Liver (tissue), 9 donors: ENCODE data around the gene MTMR10. TPM values are rescaled to one million over a fixed set of nuclear protein-coding genes. Genes with fewer than 3 reads are reported as not detected.

Experiments
- DNase-seq: peaks from one replicate; pipeline ENCODE4 v3.0.0-alpha.2; 2017; ENCODE audit warnings: low spot score
- H3K27ac ChIP-seq, 2 donors: one replicate each; pipeline ENCODE4 v1.7.0; 2013; ENCODE audit warnings: inconsistent platforms in 2 of 2, low read length in 2 of 2, control low read depth in 1 of 2, low read depth in 1 of 2, mild to moderate bottlenecking in 1 of 2
- H3K27me3 ChIP-seq, 4 donors: one replicate each; pipeline versions ENCODE4 v1.6.1 to v1.7.0; 2013; ENCODE audit warnings: low read length in 3 of 4, inconsistent platforms in 1 of 4, mild to moderate bottlenecking in 1 of 4, moderate library complexity in 1 of 4; ENCODE audit not compliant: control insufficient read depth in 4 of 4, insufficient read depth in 4 of 4
- H3K36me3 ChIP-seq, 4 donors: one replicate each; pipeline versions ENCODE4 v1.6.1 to v1.7.0; 2013; ENCODE audit warnings: low read length in 3 of 4, mild to moderate bottlenecking in 3 of 4, low read depth in 1 of 4, moderate library complexity in 1 of 4; ENCODE audit not compliant: control insufficient read depth in 4 of 4, insufficient read depth in 3 of 4
- H3K4me1 ChIP-seq, 4 donors: one replicate each; pipeline versions ENCODE4 v1.6.1 to v1.7.0; 2013; ENCODE audit warnings: low read length in 3 of 4, mild to moderate bottlenecking in 3 of 4, moderate library complexity in 1 of 4; ENCODE audit not compliant: control insufficient read depth in 4 of 4, insufficient read depth in 4 of 4
- H3K4me3 ChIP-seq, 3 donors: one replicate each; pipeline versions ENCODE4 v1.6.1 to v1.7.0; 2013; ENCODE audit warnings: low read length in 3 of 3, control low read depth in 1 of 3, low read depth in 1 of 3, mild to moderate bottlenecking in 1 of 3
- H3K9ac ChIP-seq, 2 donors: one replicate each; pipeline ENCODE4 v1.7.0; 2013; ENCODE audit warnings: low read length in 2 of 2, mild to moderate bottlenecking in 2 of 2, moderate library complexity in 2 of 2, control low read depth in 1 of 2, low read depth in 1 of 2
- H3K9me3 ChIP-seq, 4 donors: one replicate each; pipeline versions ENCODE4 v1.6.1 to v1.7.0; 2013; ENCODE audit warnings: low read length in 3 of 4; ENCODE audit not compliant: control insufficient read depth in 4 of 4
- ATF3 ChIP-seq: IDR thresholded peaks from 2 replicates; pipeline ENCODE4 v1.6.1; 2016; ENCODE audit warnings: antibody characterized with exemption
- CTCF ChIP-seq: fragments of 150-350 bp; IDR thresholded peaks from 2 replicates; pipeline ENCODE4 v1.5.1; 2017; ENCODE audit warnings: improper control_type of control experiment, low read depth, low read length; ENCODE audit not compliant: missing input control
- EGR1 ChIP-seq, 2 donors: IDR thresholded peaks; 2 replicates each; pipeline ENCODE4 v1.6.1; 2016 to 2018; ENCODE audit warnings: antibody characterized with exemption in 2 of 2, low read depth in 2 of 2
- FOXA1 ChIP-seq: IDR thresholded peaks from 2 replicates; pipeline ENCODE4 v1.6.1; 2016; ENCODE audit warnings: antibody characterized with exemption
- FOXA2 ChIP-seq: IDR thresholded peaks from 2 replicates; pipeline ENCODE4 v1.6.1; 2016; ENCODE audit warnings: antibody characterized with exemption
- GABPA ChIP-seq, 2 donors: IDR thresholded peaks in 1 of 2; conservative IDR thresholded peaks in 1 of 2; 2 replicates each; pipeline ENCODE4 v1.6.1; 2016; ENCODE audit warnings: antibody characterized with exemption in 2 of 2, mild to moderate bottlenecking in 1 of 2, moderate library complexity in 1 of 2
- HNF4A ChIP-seq, 2 donors: conservative IDR thresholded peaks; 2 replicates each; pipeline ENCODE4 v1.6.1; 2016; ENCODE audit warnings: antibody characterized with exemption in 2 of 2, mild to moderate bottlenecking in 2 of 2
- HNF4G ChIP-seq: IDR thresholded peaks from 2 replicates; pipeline ENCODE4 v1.6.1; 2016; ENCODE audit warnings: antibody characterized with exemption
- JUND ChIP-seq, 2 donors: IDR thresholded peaks; 2 replicates each; pipeline ENCODE4 v1.6.1; 2016; ENCODE audit warnings: antibody characterized with exemption in 2 of 2
- MAX ChIP-seq: IDR thresholded peaks from 2 replicates; pipeline ENCODE4 v1.6.1; 2016; ENCODE audit warnings: antibody characterized with exemption
- NR2F2 ChIP-seq: IDR thresholded peaks from 2 replicates; pipeline ENCODE4 v1.6.1; 2016; ENCODE audit warnings: antibody characterized with exemption
- RAD21 ChIP-seq, 2 donors: IDR thresholded peaks; 2 replicates each; pipeline ENCODE4 v1.6.1; 2016; ENCODE audit warnings: antibody characterized with exemption in 2 of 2, mild to moderate bottlenecking in 2 of 2
- REST ChIP-seq: IDR thresholded peaks from 2 replicates; pipeline ENCODE4 v1.6.1; 2016; ENCODE audit warnings: antibody characterized with exemption, mild to moderate bottlenecking
- RXRA ChIP-seq, 2 donors: IDR thresholded peaks; 2 replicates each; pipeline ENCODE4 v1.6.1; 2017 to 2018; ENCODE audit warnings: antibody characterized with exemption in 2 of 2, mild to moderate bottlenecking in 1 of 2
- SP1 ChIP-seq: IDR thresholded peaks from 2 replicates; pipeline ENCODE4 v1.6.1; 2018; ENCODE audit warnings: antibody characterized with exemption, mild to moderate bottlenecking
- YY1 ChIP-seq: IDR thresholded peaks from 2 replicates; pipeline ENCODE4 v1.6.1; 2016; ENCODE audit warnings: antibody characterized with exemption, mild to moderate bottlenecking
- ZBTB33 ChIP-seq: IDR thresholded peaks from 2 replicates; pipeline ENCODE4 v1.6.1; 2016; ENCODE audit warnings: antibody characterized with exemption
- WGBS: extraction: QIAGEN DNeasy Blood & Tissue Kit; methylation state at CpG from one replicate; pipeline ENCODE4 v1.1.7; 2013; 5-methylcytosine and 5-hydroxymethylcytosine counted together
- polyA plus RNA-seq, 2 donors: library from polyadenylated mRNA; stranded (reverse) in 1 of 2; unstranded in 1 of 2; fragments of 200-250 nt in 1 of 2; fragments of >200 nt in 1 of 2; fragmentation: Nextera tagmentation in 1 of 2; extraction: Ambion mirVana in 1 of 2; gene quantifications; one replicate each; pipeline versions ENCODE4 v1.2.1 to v1.2.3, GENCODE V29; 2013 to 2015
- total RNA-seq, 2 donors: library from RNA; depleted of rRNA; stranded (reverse); fragments of >200 nt; gene quantifications; one replicate each; pipeline ENCODE4 v1.2.3, GENCODE V29; 2014
- donor health status: healthy.
- donor health status: healthy.
- donor health status: healthy.
- donor health status: healthy.
- donor health status: healthy.

MTMR10 gene
- total and polyA plus RNA-seq, 4 donors = 8.7 to 31.3 (median 13.6) TPM

- no peak for DNase-seq
- TF ChIP-seq HNF4A (conservative IDR thresholded peaks at IDR 0.05) = no peak
- no peak for TF ChIP-seq YY1
- no peak for TF ChIP-seq MAX
- no peak for TF ChIP-seq GABPA (IDR thresholded peaks at IDR 0.05 in 1 of 2, conservative IDR thresholded peaks at IDR 0.05 in 1 of 2)
- TF ChIP-seq RXRA (IDR thresholded peaks at IDR 0.05) = no peak
- TF ChIP-seq REST = no peak
- no peak for TF ChIP-seq NR2F2
- TF ChIP-seq CTCF = no peak
- no peak for TF ChIP-seq RAD21 (IDR thresholded peaks at IDR 0.05)
- TF ChIP-seq ZBTB33 = no peak
- no peak for TF ChIP-seq FOXA1
- Histone ChIP-seq H3K27ac (no peak overlapping the region), H3K4me1 (no peaks in the 10 kb centered on the region), H3K9me3 (no peaks in the 10 kb centered on the region), H3K27me3 (no peaks in the 10 kb centered on the region), H3K36me3 (peaks cover 16 to 85% (median 74%) of the 10 kb centered on the region in 4 donors), H3K4me3 (no peak overlapping the region), H3K9ac (no peak overlapping the region)
- 95% methylated on average over 1 of the region's 1 CpG for WGBS
These were observed 36.8 kb downstream of the MTMR10 start for GRCh38 chr15:30954674-30955073.

- H3K36me3 ChIP-seq = peaks cover 16 to 85% (median 75%) of the 10 kb centered on the region in 4 donors
- no peak overlapping the region for H3K9ac ChIP-seq
- WGBS = 89% methylated on average over 7 of the region's 7 CpGs
- H3K27ac ChIP-seq = no peak overlapping the region
- no peaks in the 10 kb centered on the region for H3K27me3 ChIP-seq
- H3K9me3 ChIP-seq = no peaks in the 10 kb centered on the region
- no peak for TF ChIP-seq RAD21 (IDR thresholded peaks at IDR 0.05)
- no peak for TF ChIP-seq ZBTB33
- TF ChIP-seq GABPA (IDR thresholded peaks at IDR 0.05 in 1 of 2, conservative IDR thresholded peaks at IDR 0.05 in 1 of 2) = no peak
- TF ChIP-seq FOXA2 = no peak
- TF ChIP-seq NR2F2 = no peak
- TF ChIP-seq HNF4A (conservative IDR thresholded peaks at IDR 0.05) = no peak
- no peak for TF ChIP-seq RXRA (IDR thresholded peaks at IDR 0.05)
- TF ChIP-seq ATF3 = no peak
- no peak for TF ChIP-seq YY1
- no peak for TF ChIP-seq REST
- TF ChIP-seq FOXA1 = no peak
- TF ChIP-seq EGR1 (IDR thresholded peaks at IDR 0.05; ENCODE audit: low read depth in 2 of 2) = no peak
- no peak for TF ChIP-seq SP1
- no peak for TF ChIP-seq HNF4G
- no peak for TF ChIP-seq JUND (IDR thresholded peaks at IDR 0.05)
- no peaks in the 10 kb centered on the region for H3K4me1 ChIP-seq
- no peak overlapping the region for H3K4me3 ChIP-seq
- DNase-seq = peak; percentile 81
These were observed 37.6 kb downstream of the MTMR10 start for GRCh38 chr15:30953731-30954378.
